IMR-90 (cell line): ENCODE results near the gene MPC1. TPM values are rescaled to one million over a fixed set of nuclear protein-coding genes. Genes with fewer than 3 reads are reported as not detected.

Experiments
- ATAC-seq: fragments of 200-7000 bp; cut with Tn5 transposase; 2 replicates; pipeline ENCODE4 v1.9.1; 2020; ENCODE audit warnings: low read depth, mild to moderate bottlenecking, moderate library complexity
- BruUV-seq: library from RNA; stranded (reverse); fragments of 400-500 nt; replicated peaks from 2 replicates; lab custom pipeline; 2021; lab: Mats Ljungman, UMichigan
- CTCF ChIA-PET: fragments of 300-600 bp; formaldehyde crosslinking; extraction: SDS; loops from one replicate; lab custom pipeline; 2021; ENCODE audit warnings: antibody characterized with exemption; lab: Yijun Ruan, JAX
- POLR2A ChIA-PET: fragments of 300-600 bp; sonication (Branson Sonifier 250); formaldehyde crosslinking; loops from one replicate; lab custom pipeline; 2022; ENCODE audit warnings: antibody characterized with exemption; ENCODE audit not compliant: unreplicated experiment; lab: Charles Lee
- DNase-seq: peaks from one replicate; pipeline ENCODE4 v3.0.0; 2013
- H2AFZ ChIP-seq: replicated peaks from 2 replicates; pipeline ENCODE3; 2013; ENCODE audit warnings: low read length, mild to moderate bottlenecking; ENCODE audit not compliant: poor library complexity
- H2AK5ac ChIP-seq: 2 replicates; pipeline ENCODE4 v1.6.1; 2013; ENCODE audit warnings: low read depth, low read length, inconsistent platforms
- H2AK9ac ChIP-seq: replicated peaks from 2 replicates; pipeline ENCODE3; 2013; ENCODE audit warnings: mild to moderate bottlenecking, low read depth, low read length, moderate library complexity; ENCODE audit not compliant: poor library complexity
- H2BK120ac ChIP-seq: 2 replicates; pipeline ENCODE4 v1.6.1; 2013; ENCODE audit warnings: low read depth, low read length, inconsistent platforms
- H2BK15ac ChIP-seq: 3 replicates; pipeline ENCODE4 v1.6.1; 2013; ENCODE audit warnings: low read depth, low read length, inconsistent platforms
- H2BK20ac ChIP-seq: 2 replicates; pipeline ENCODE4 v1.6.1; 2013; ENCODE audit warnings: low read depth, mild to moderate bottlenecking, inconsistent platforms, low read length, moderate library complexity
- H2BK5ac ChIP-seq: 2 replicates; pipeline ENCODE4 v1.6.1; 2013; ENCODE audit warnings: mild to moderate bottlenecking, low read depth, low read length, inconsistent platforms; ENCODE audit not compliant: poor library complexity, severe bottlenecking
- H3K14ac ChIP-seq: replicated peaks from 2 replicates; pipeline ENCODE4 v1.6.1; 2013; ENCODE audit warnings: low read depth, low read length, inconsistent platforms
- H3K18ac ChIP-seq: 2 replicates; pipeline ENCODE4 v1.6.1; 2013; ENCODE audit warnings: low read depth, low read length, control low read depth
- H3K23ac ChIP-seq: 2 replicates; pipeline ENCODE4 v1.6.1; 2013; ENCODE audit warnings: low read depth, low read length, inconsistent platforms
- H3K27ac ChIP-seq: 2 replicates; pipeline ENCODE4 v1.5.1; 2013; ENCODE audit warnings: mild to moderate bottlenecking, control low read depth, low read length; ENCODE audit not compliant: insufficient read depth
- H3K27me3 ChIP-seq: 2 replicates; pipeline ENCODE4 v1.6.1; 2013; ENCODE audit warnings: low read length; ENCODE audit not compliant: control insufficient read depth, insufficient read depth
- H3K36me3 ChIP-seq: 2 replicates; pipeline ENCODE4 v1.6.1; 2013; ENCODE audit warnings: low read length, mixed read lengths; ENCODE audit not compliant: control insufficient read depth, insufficient read depth
- H3K4ac ChIP-seq: 2 replicates; pipeline ENCODE4 v1.6.1; 2013; ENCODE audit warnings: low read depth, low read length, inconsistent platforms
- H3K4me1 ChIP-seq: 2 replicates; pipeline ENCODE4 v1.6.1; 2013; ENCODE audit warnings: low read length, mixed read lengths; ENCODE audit not compliant: control insufficient read depth, insufficient read depth
- H3K4me2 ChIP-seq: 2 replicates; pipeline ENCODE4 v1.6.1; 2013; ENCODE audit warnings: low read depth, mild to moderate bottlenecking, control low read depth, low read length, moderate library complexity
- H3K4me3 ChIP-seq: 2 replicates; pipeline ENCODE4 v1.5.1; 2013; ENCODE audit warnings: low read depth, mild to moderate bottlenecking, control low read depth, low read length, moderate library complexity; ENCODE audit not compliant: insufficient read depth
- H3K56ac ChIP-seq: 2 replicates; pipeline ENCODE4 v1.6.1; 2013; ENCODE audit warnings: low read length, inconsistent platforms; ENCODE audit not compliant: insufficient read depth; ENCODE audit errors: extremely low read depth
- H3K79me1 ChIP-seq, 2 experiments: 2 replicates each; pipeline ENCODE4 v1.6.1; 2013; ENCODE audit warnings: low read length in 2 of 2, inconsistent platforms in 1 of 2, low read depth in 1 of 2
- H3K9ac ChIP-seq: 2 replicates; pipeline ENCODE4 v1.6.1; 2013; ENCODE audit warnings: low read depth, low read length, control low read depth
- H3K9me1 ChIP-seq: 2 replicates; pipeline ENCODE4 v1.6.1; 2013; ENCODE audit warnings: low read length, inconsistent platforms; ENCODE audit not compliant: insufficient read depth
- H3K9me3 ChIP-seq: 2 replicates; pipeline ENCODE4 v1.6.1; 2013; ENCODE audit warnings: low read length; ENCODE audit not compliant: control insufficient read depth, insufficient read depth
- H4K20me1 ChIP-seq: 2 replicates; pipeline ENCODE4 v1.6.1; 2013; ENCODE audit warnings: low read length, inconsistent platforms; ENCODE audit not compliant: insufficient read depth
- H4K5ac ChIP-seq: 2 replicates; pipeline ENCODE4 v1.6.1; 2013; ENCODE audit warnings: mild to moderate bottlenecking, low read depth, low read length, control low read depth
- H4K8ac ChIP-seq, 2 experiments: 2 replicates each; pipeline ENCODE4 v1.6.1; 2013; ENCODE audit warnings: low read depth in 2 of 2, low read length in 2 of 2, control low read depth in 1 of 2, inconsistent platforms in 1 of 2
- H4K91ac ChIP-seq: 2 replicates; pipeline ENCODE4 v1.6.1; 2013; ENCODE audit warnings: low read depth, low read length, inconsistent platforms; ENCODE audit not compliant: insufficient read depth
- BHLHE40 ChIP-seq: fragments of 150-350 bp; IDR thresholded peaks from 2 replicates; pipeline ENCODE4 v1.6.1; 2016; ENCODE audit warnings: mild to moderate bottlenecking, low read depth, low read length
- CEBPB ChIP-seq: IDR thresholded peaks from 2 replicates; pipeline ENCODE4 v1.6.1; 2012; ENCODE audit warnings: low read depth, low read length, improper control_type of control experiment
- CHD1 ChIP-seq: IDR thresholded peaks from 2 replicates; pipeline ENCODE4 v1.6.1; 2012; ENCODE audit warnings: low read depth, low read length, improper control_type of control experiment
- FOS ChIP-seq: fragments of 150-350 bp; IDR thresholded peaks from 2 replicates; pipeline ENCODE4 v1.6.1; 2016; ENCODE audit warnings: low read depth, low read length
- MAFK ChIP-seq: IDR thresholded peaks from 2 replicates; pipeline ENCODE4 v1.6.1; 2012; ENCODE audit warnings: low read depth, low read length, improper control_type of control experiment
- MAZ ChIP-seq: IDR thresholded peaks from 2 replicates; pipeline ENCODE4 v1.6.1; 2012; ENCODE audit warnings: low read depth, mild to moderate bottlenecking, low read length, improper control_type of control experiment, moderate library complexity, borderline replicate concordance
- MXI1 ChIP-seq: IDR thresholded peaks from 2 replicates; pipeline ENCODE4 v1.6.1; 2012; ENCODE audit warnings: low read depth, mild to moderate bottlenecking, low read length, moderate library complexity, borderline replicate concordance
- NFE2L2 ChIP-seq: fragments of 150-350 bp; IDR thresholded peaks from 2 replicates; pipeline ENCODE4 v1.6.1; 2016; ENCODE audit warnings: low read depth, mild to moderate bottlenecking, low read length
- POLR2A ChIP-seq: IDR thresholded peaks from 2 replicates; pipeline ENCODE4 v1.6.1; 2012; ENCODE audit warnings: mild to moderate bottlenecking, low read depth, low read length
- RAD21 ChIP-seq: IDR thresholded peaks from 2 replicates; pipeline ENCODE4 v1.6.1; 2012; ENCODE audit warnings: low read length, improper control_type of control experiment
- RFX5 ChIP-seq: IDR thresholded peaks from 2 replicates; pipeline ENCODE4 v1.8.0; 2012; ENCODE audit warnings: low read depth, mild to moderate bottlenecking, low read length, moderate library complexity
- SMC3 ChIP-seq: fragments of 150-350 bp; IDR thresholded peaks from 2 replicates; pipeline ENCODE4 v1.6.1; 2016; ENCODE audit warnings: low read depth, mild to moderate bottlenecking, antibody characterized with exemption, low read length, moderate library complexity
- WGBS, 2 experiments: methylation state at CpG; one replicate each; pipeline versions ENCODE4 v1.1.5 to v1.1.7; 2013; ENCODE audit warnings: missing lambda C conversion rate in 2 of 2; ENCODE audit not compliant: insufficient read length in 1 of 2; ENCODE audit errors: extremely low coverage in 2 of 2; 5-methylcytosine and 5-hydroxymethylcytosine counted together
- dilution Hi-C: fragments of 300-500 bp; cut with HindIII; formaldehyde crosslinking; loops from one replicate; pipeline ENCODE4 v1.14.3; 2018; ENCODE audit warnings: low sequenced_read_pairs; ENCODE audit not compliant: unreplicated experiment
- in situ Hi-C: fragments of 300-500 bp; cut with MboI; formaldehyde crosslinking; loops from 3 replicates; pipeline ENCODE4 v1.14.3; 2019; ENCODE audit warnings: low sequenced_read_pairs, inconsistent platforms, mixed read lengths
- intact Hi-C: fragments of 100-400 bp; cut with micrococcal nuclease; formaldehyde crosslinking; loops from 2 replicates; pipeline ENCODE4 v1.10.0; 2022
- polyA plus RNA-seq, 3 experiments: library from polyadenylated mRNA; depleted of rRNA; stranded (reverse); fragments of >200 nt; gene quantifications; 2 replicates each; pipeline ENCODE4 v1.2.3, GENCODE V29; 2012; ENCODE audit warnings: low replicate concordance in 1 of 3
- total RNA-seq: library from RNA; depleted of rRNA; stranded (reverse); fragments of >200 nt; gene quantifications from 2 replicates; pipeline ENCODE4 v1.2.3, GENCODE V29; 2012
- TF ChIP-seq, protein P1 (sequence below): fragments of 150-350 bp; IDR thresholded peaks from 2 replicates; pipeline ENCODE4 v1.6.1; 2017; ENCODE audit warnings: mild to moderate bottlenecking, antibody characterized with exemption, low read length, low read depth
- TF ChIP-seq, protein P2 (sequence below): fragments of 150-350 bp; IDR thresholded peaks from 2 replicates; pipeline ENCODE4 v1.6.1; 2016; ENCODE audit warnings: low read depth, mild to moderate bottlenecking, low read length, moderate library complexity, borderline replicate concordance

Gene MPC1
- total and polyA plus RNA-seq, 2 of the 4 experiments (the other 2 are of a cell fraction), result 10.9 to 12.0 TPM

DNA sequence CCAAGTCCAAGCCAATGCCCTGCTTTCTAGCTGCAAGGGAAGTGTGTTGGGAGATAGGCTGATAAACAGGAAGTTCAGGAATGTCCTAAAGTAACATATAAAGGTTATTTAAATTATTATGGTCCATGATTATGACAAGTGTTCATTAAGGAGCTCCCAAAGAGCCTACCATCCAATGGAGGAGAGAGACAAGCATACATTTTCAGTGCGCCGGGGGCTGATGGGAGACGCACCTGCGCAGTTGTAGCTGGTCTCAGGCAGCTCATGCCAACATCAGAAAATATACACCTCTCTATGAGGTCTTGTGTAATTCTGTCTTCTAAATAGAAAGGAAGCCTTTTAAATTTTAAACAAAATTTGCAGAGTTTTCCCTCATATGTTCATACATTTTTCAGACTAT is 27.8 kb downstream of the MPC1 start:
- H3K9me1 ChIP-seq, result no peaks in the 10 kb centered on the region
- H3K18ac ChIP-seq, result no peak overlapping the region
- no peaks in the 10 kb centered on the region for H3K79me1 ChIP-seq
- H4K91ac ChIP-seq, result no peak overlapping the region
- no peak overlapping the region for H3K23ac ChIP-seq
- no peak overlapping the region for H2BK120ac ChIP-seq
- ChIA-PET CTCF (no interaction called here), POLR2A (no interaction called here)
- H2AK5ac ChIP-seq, result no peak overlapping the region
- H3K4ac ChIP-seq, result no peak overlapping the region
- no peak overlapping the region for H3K4me3 ChIP-seq
- no peak overlapping the region for H3K9ac ChIP-seq
- peaks cover 19% of the 10 kb centered on the region for H3K27me3 ChIP-seq
- WGBS, 2 experiments, result no CpG with 5 or more reads among the region's 4 CpGs
- no peak for DNase-seq
- H2BK20ac ChIP-seq, result no peak overlapping the region
- intact Hi-C loops (no loop called here), dilution Hi-C loops (no loop called here), in situ Hi-C loops (no loop called here)
- H3K4me2 ChIP-seq, result no peak overlapping the region
- no peak overlapping the region for H2AFZ ChIP-seq
- H3K27ac ChIP-seq, result no peak overlapping the region
- peaks cover 2% of the 10 kb centered on the region; the same call in 1 of the 2 replicates for H3K4me1 ChIP-seq
- TF ChIP-seq BHLHE40, result no peak
- TF ChIP-seq FOS, result no peak
- TF ChIP-seq MAZ, result no peak
- no peak for TF ChIP-seq POLR2A
- no peak for TF ChIP-seq MAFK
- no peak for TF ChIP-seq SMC3
- TF ChIP-seq, protein P1, sequence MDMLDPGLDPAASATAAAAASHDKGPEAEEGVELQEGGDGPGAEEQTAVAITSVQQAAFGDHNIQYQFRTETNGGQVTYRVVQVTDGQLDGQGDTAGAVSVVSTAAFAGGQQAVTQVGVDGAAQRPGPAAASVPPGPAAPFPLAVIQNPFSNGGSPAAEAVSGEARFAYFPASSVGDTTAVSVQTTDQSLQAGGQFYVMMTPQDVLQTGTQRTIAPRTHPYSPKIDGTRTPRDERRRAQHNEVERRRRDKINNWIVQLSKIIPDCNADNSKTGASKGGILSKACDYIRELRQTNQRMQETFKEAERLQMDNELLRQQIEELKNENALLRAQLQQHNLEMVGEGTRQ, result no peak
- TF ChIP-seq CHD1, result no peak
- no peak for TF ChIP-seq MXI1
- no peak for TF ChIP-seq NFE2L2
- TF ChIP-seq RFX5, result no peak
- no peak for TF ChIP-seq RAD21
- no peak for TF ChIP-seq CEBPB
- TF ChIP-seq, protein P2, sequence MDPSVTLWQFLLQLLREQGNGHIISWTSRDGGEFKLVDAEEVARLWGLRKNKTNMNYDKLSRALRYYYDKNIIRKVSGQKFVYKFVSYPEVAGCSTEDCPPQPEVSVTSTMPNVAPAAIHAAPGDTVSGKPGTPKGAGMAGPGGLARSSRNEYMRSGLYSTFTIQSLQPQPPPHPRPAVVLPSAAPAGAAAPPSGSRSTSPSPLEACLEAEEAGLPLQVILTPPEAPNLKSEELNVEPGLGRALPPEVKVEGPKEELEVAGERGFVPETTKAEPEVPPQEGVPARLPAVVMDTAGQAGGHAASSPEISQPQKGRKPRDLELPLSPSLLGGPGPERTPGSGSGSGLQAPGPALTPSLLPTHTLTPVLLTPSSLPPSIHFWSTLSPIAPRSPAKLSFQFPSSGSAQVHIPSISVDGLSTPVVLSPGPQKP, result no peak
- no peak overlapping the region for H4K5ac ChIP-seq
- H3K14ac ChIP-seq, result no peak overlapping the region
- ATAC-seq, result no peak
- no TSS peak for BruUV-seq
- H4K20me1 ChIP-seq, result no peaks in the 10 kb centered on the region
- no peak overlapping the region for H2BK5ac ChIP-seq
- no peak overlapping the region for H4K8ac ChIP-seq
- no peaks in the 10 kb centered on the region for H3K36me3 ChIP-seq
- no peak overlapping the region for H3K56ac ChIP-seq
- no peak overlapping the region for H2AK9ac ChIP-seq
- H2BK15ac ChIP-seq, result no peak overlapping the region
- H3K9me3 ChIP-seq, result no peaks in the 10 kb centered on the region
